ENCODE results near the gene PPP1R10.

Gene PPP1R10

GRCh38 chr6:30599625-30600324 is 17.3 kb downstream of the PPP1R10 start:
- no peak for DNase-seq (ENCODE audit: extremely low read depth in 1 of 2, low read depth in 1 of 2)

GRCh38 chr6:30598912-30599624 is 18.0 kb downstream of the PPP1R10 start:
- no peak for DNase-seq (ENCODE audit: extremely low read depth in 1 of 2, low read depth in 1 of 2)

- DNase-seq (ENCODE audit: extremely low read depth in 1 of 2, low read depth in 1 of 2), result peak; percentile 42 to 68
Measured at GRCh38 chr6:30597315-30598144, 19.5 kb downstream of the PPP1R10 start.

GRCh38 chr6:30592287-30592686 is 24.8 kb downstream of the PPP1R10 start:
- DNase-seq (ENCODE audit: extremely low read depth in 1 of 2, low read depth in 1 of 2), result no peak

- DNase-seq (ENCODE audit: extremely low read depth in 1 of 2, low read depth in 1 of 2), result no peak
Measured at GRCh38 chr6:30591008-30591407, 26.0 kb downstream of the PPP1R10 start.

GRCh38 chr6:30590509-30590908 is 26.5 kb downstream of the PPP1R10 start:
- no peak for DNase-seq (ENCODE audit: extremely low read depth in 1 of 2, low read depth in 1 of 2)

- no peak for DNase-seq (ENCODE audit: extremely low read depth in 1 of 2, low read depth in 1 of 2)
Measured at GRCh38 chr6:30589754-30590358, 27.2 kb downstream of the PPP1R10 start.

- DNase-seq (ENCODE audit: extremely low read depth in 1 of 2, low read depth in 1 of 2), result no peak
Measured at GRCh38 chr6:30583921-30584320, 33.1 kb downstream of the PPP1R10 start.

GRCh38 chr6:30578051-30578450 is 39.0 kb downstream of the PPP1R10 start:
- DNase-seq (ENCODE audit: extremely low read depth in 1 of 2, low read depth in 1 of 2), result no peak

GRCh38 chr6:30573113-30573512 is 43.9 kb downstream of the PPP1R10 start:
- DNase-seq (ENCODE audit: extremely low read depth in 1 of 2, low read depth in 1 of 2), result no peak

GRCh38 chr6:30572148-30572547 is 44.9 kb downstream of the PPP1R10 start:
- DNase-seq (ENCODE audit: extremely low read depth in 1 of 2, low read depth in 1 of 2), result no peak

GRCh38 chr6:30571762-30572082 is 45.3 kb downstream of the PPP1R10 start:
- DNase-seq (ENCODE audit: extremely low read depth in 1 of 2, low read depth in 1 of 2), result no peak

GRCh38 chr6:30571075-30571761 is 45.8 kb downstream of the PPP1R10 start, which contains the start of gene ABCF1:
TSS of gene ABCF1 (plus strand) at chr6:30571442. CDS start at chr6:30571488, 46 bp downstream.
- DNase-seq (ENCODE audit: extremely low read depth in 1 of 2, low read depth in 1 of 2), result peak; percentile 94 to 100

GRCh38 chr6:30570740-30571074 is 46.3 kb downstream of the PPP1R10 start:
- no peak for DNase-seq (ENCODE audit: extremely low read depth in 1 of 2, low read depth in 1 of 2)

- DNase-seq (ENCODE audit: extremely low read depth in 1 of 2, low read depth in 1 of 2), result no peak
Measured at GRCh38 chr6:30570263-30570662, 46.8 kb downstream of the PPP1R10 start.

- no peak for DNase-seq (ENCODE audit: extremely low read depth in 1 of 2, low read depth in 1 of 2)
Measured at GRCh38 chr6:30568245-30568644, 48.8 kb downstream of the PPP1R10 start.

GRCh38 chr6:30565772-30566171 is 51.3 kb downstream of the PPP1R10 start:
- DNase-seq (ENCODE audit: extremely low read depth in 1 of 2, low read depth in 1 of 2), result no peak

- DNase-seq (ENCODE audit: extremely low read depth in 1 of 2, low read depth in 1 of 2), result no peak
Measured at GRCh38 chr6:30564114-30564513, 52.9 kb downstream of the PPP1R10 start.

- no peak for DNase-seq (ENCODE audit: extremely low read depth in 1 of 2, low read depth in 1 of 2)
Measured at GRCh38 chr6:30562470-30563425, 54.3 kb downstream of the PPP1R10 start.

- no peak for DNase-seq (ENCODE audit: extremely low read depth in 1 of 2, low read depth in 1 of 2)
Measured at GRCh38 chr6:30560930-30561329, 56.1 kb downstream of the PPP1R10 start.

All from activated CD8-positive, alpha-beta memory T cell treated with anti-CD3 and anti-CD28 coated beads for 1 hour (primary cell).